Pons (tissue), 1 donor: Measurements from ENCODE around the gene CDH18.

Source experiments
- DNase-seq: peaks from one replicate; pipeline ENCODE4 v3.0.0-alpha.2; 2016; ENCODE audit warnings: low spot score

CDH18 gene

GRCh38 chr5:19928562-19929421 is 59.2 kb downstream of the CDH18 start:
- DNase-seq, result peak; percentile 9

GRCh38 chr5:19927919-19928318 is 60.1 kb downstream of the CDH18 start:
- no peak for DNase-seq

DNA sequence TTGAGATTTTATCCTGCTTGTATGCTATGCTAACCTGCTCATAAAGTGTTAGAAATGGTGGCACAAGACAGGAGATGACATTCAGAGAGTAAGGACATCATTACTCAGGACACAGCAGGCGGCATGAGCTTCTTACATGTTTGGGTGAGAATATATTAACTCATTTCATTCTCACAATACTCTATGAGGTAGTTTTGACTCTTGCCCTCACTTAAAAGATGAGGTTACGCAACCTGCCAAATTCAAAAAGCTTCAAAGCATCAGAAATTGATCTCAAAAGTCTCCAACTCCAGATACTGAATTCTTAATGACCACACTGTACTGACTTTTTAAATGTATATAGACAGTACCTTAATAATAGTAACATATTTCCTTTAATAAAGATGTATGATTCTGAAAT is 60.8 kb downstream of the CDH18 start:
- DNase-seq, result no peak

DNA sequence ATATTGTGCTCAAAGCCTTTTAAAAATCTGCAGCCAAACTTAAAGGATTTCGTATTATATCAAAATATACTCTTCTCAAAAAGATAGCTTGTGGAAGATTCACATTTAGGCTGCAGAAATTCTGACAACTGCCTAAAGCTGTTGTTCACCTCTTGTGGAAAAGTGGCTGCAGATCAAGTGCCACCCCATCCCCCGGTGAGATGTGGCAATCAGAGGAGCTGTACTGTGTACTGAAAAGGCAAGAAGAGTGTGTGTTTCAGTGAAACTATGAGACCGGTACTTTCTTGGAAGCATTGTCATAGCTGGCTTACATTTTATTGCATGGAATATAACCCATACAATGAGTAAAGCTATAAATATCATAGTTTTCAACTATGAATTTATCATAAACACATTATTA is 64.3 kb downstream of the CDH18 start:
- DNase-seq, result no peak

DNA sequence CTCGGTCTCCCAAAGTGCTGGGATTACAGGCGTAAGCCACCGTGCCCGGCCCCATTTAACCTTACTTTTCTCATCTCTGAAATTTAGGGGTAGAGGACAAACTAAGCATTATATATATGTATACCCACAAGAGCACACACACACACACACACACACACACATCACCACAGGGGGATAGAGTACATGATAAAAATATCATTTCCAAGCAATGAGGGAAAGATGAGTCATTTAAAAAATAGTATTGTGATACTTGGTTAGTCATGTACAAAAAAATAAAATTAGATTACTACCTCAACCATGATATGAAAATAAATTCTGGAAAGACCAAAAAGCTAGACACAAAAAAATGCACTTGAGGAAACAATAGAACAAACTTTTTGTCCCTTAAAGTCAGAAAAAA is 67.2 kb downstream of the CDH18 start:
- no peak for DNase-seq

GRCh38 chr5:19918780-19919179 is 69.2 kb downstream of the CDH18 start:
- DNase-seq, result no peak

DNA sequence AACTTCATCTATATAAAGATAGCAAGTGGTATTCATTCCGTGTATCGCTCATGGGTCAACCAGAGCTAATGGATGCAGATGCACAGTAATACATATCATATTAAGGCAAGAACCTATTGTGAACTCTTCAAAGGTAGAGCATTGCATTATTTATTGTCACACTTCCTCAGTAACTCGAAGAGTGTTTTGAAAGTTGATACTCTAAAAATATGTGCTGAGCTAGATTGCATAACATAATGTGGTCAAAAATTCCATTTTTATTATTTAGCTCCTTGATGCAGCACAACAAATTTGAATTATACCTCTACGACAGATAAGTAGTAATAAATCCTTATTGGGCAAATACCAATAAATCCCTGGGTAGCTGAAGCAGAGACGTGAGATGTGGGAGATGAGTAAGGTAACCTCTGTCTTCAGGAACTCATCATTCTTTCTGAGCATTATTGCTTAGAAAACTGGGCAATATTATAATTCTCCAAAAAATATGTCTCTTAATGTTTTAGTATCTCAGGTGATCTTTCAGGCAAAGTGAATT is 70.3 kb downstream of the CDH18 start:
- DNase-seq, result no peak

- no peak for DNase-seq
Observed at GRCh38 chr5:19910136-19910535, 77.9 kb downstream of the CDH18 start.

DNA sequence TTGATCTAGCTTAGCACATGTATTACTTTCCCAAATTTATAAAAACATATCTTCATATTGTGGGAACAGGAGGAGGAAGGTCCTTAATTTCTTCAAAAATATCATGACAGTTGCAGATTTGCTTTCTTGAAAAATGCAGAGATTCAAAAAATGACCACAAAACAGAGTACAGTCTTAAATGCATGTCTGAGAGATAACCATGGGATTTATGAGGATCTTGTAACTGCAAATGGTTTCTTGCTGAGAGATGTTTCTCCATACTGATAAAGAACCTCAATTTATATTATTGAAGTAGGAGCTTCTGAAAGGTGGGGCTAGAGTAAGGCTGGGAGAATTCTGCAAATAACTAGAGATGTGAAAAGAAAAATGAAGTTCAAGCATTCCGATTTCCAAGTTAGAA is 83.2 kb downstream of the CDH18 start:
- DNase-seq, result no peak

- DNase-seq, result no peak
Observed at GRCh38 chr5:19903611-19904010, 84.4 kb downstream of the CDH18 start.

GRCh38 chr5:19902316-19902934 is 85.6 kb downstream of the CDH18 start:
- no peak for DNase-seq

- DNase-seq, result no peak
Observed at GRCh38 chr5:19900269-19900668, 87.7 kb downstream of the CDH18 start.

- DNase-seq, result no peak
Observed at GRCh38 chr5:19891658-19892057, 96.3 kb downstream of the CDH18 start.

DNA sequence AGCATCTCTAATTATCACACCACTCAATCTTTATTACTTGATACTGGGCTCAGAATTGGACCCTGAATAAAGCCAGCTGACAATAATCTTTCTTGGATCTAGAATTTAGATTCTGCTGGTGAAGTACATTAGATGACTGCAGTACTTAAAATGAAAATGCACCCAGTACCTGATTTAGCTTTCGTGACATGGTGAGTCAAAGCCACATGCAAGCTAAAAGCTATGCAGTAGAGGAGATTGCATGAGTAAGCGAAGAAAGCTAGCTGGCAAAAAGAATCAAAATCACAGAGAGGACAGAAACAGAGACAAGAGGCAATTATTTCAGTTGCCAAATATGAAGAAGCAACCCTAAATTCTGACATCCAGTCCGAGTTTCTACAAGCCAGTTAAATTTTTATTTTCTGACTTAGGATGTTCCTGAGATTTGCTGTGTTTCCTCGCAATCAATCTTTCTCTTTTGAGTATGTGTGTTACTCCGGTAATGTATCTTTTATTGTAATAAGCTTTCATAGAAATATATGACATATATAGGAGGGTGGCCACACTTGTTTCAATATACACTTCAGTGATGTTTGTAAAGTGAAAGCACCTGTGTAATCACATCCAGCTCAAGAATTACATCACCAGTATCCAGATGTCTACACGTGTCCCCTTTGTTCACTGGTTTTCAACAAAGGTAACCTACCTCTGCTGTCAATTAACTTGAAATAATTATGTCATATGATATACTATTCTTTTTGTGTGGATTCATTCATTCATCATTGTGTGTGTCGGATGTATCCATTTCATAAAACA is 101.7 kb downstream of the CDH18 start:
- peak; percentile 4 for DNase-seq

- DNase-seq, result no peak
Observed at GRCh38 chr5:19885040-19885824, 102.8 kb downstream of the CDH18 start.

GRCh38 chr5:19880859-19881436 is 107.1 kb downstream of the CDH18 start:
- DNase-seq, result no peak

DNA sequence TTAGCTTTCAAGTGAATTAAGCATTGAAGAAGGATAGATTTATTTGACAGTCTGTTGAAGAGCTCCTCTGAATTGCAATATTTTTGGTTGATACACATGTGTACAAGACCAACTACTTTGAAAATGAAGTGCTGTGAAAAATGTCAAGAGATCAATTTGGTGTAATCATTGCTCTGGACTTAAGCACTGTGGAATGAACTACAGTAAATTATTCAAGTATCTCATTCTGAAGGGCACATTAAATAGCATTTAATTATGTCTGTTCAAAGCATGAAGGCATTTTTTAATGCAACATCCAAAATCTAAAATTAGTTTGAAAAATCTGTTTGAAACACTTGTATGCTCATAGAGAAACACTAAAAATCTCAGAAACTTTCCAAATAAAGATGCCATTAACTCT is 107.5 kb downstream of the CDH18 start:
- no peak for DNase-seq

GRCh38 chr5:19874811-19875210 is 113.2 kb downstream of the CDH18 start:
- DNase-seq, result no peak

DNA sequence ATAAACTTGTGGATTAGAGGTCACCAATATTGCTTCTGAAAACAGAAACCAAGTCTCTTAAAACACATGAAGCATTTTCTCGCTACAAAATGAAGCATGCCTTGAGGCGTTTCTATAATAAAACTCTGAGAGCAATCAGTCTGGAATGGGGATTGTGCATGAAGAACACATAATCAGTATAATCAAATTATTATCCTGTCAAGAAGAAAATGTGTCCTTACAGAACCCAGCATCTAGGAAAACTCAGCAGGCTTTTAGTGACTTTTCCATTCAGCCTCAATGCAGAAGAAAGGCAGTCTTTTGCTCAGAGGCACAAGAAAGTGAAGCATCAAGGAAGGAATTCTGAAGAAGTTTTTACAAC is 121.9 kb downstream of the CDH18 start:
- no peak for DNase-seq

- no peak for DNase-seq
Observed at GRCh38 chr5:19865336-19866089, 122.5 kb downstream of the CDH18 start.

DNA sequence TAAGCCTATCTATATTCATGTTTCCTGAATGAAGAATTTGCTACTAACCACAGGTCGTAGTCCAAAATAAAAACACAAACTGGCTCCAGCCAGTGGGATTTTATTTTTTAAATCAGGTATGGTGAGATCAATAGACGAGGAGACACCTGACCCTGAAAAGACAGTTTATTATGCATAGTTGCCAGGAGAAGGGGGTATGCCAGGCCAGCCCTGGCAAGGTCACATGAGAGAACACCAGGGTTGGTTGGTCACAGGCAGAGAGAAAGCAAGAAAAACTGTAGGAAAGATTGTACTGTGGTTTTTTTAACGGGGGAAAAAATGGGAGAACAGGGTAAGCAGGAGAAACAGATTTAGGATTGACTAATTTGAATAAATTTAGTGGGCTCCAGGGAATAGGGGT is 125.3 kb downstream of the CDH18 start:
- DNase-seq, result no peak
